A549 (cell line): ENCODE data around the gene TTYH2.

ENCODE experiments used
- CTCF ChIP-seq: fragments of >200 bp; sonication (Bioruptor Twin); formaldehyde crosslinking; IDR thresholded peaks from 3 replicates; pipeline ENCODE4 v1.5.1; 2016
- EP300 ChIP-seq, 2 experiments: fragments of >200 bp; sonication (Bioruptor Twin); formaldehyde crosslinking; IDR thresholded peaks; 2 replicates in 1 of 2; 3 replicates in 1 of 2; pipeline ENCODE4 v1.6.1; 2016 to 2017
- HDAC2 ChIP-seq: fragments of 200-600 bp; sonication (generic); IDR thresholded peaks from 2 replicates; pipeline ENCODE4 v1.6.1; 2016
- POLR2A ChIP-seq: IDR thresholded peaks from 2 replicates; pipeline ENCODE4 v1.6.1; 2012; ENCODE audit warnings: mild to moderate bottlenecking, low read length
- RFX5 ChIP-seq: fragments of 450-650 bp; IDR thresholded peaks from 2 replicates; pipeline ENCODE4 v1.7.1; 2014; ENCODE audit warnings: antibody characterized with exemption, mild to moderate bottlenecking, moderate library complexity
- RNF2 ChIP-seq: fragments of 200-600 bp; sonication (generic); IDR thresholded peaks from 2 replicates; pipeline ENCODE4 v1.6.1; 2016; ENCODE audit warnings: low read depth, mild to moderate bottlenecking, antibody characterized with exemption, moderate library complexity, borderline replicate concordance

- TF ChIP-seq RNF2, result no peak
- TF ChIP-seq CTCF, result no peak
- TF ChIP-seq HDAC2, result no peak
- no peak for TF ChIP-seq EP300 (IDR thresholded peaks at IDR 0.05)
- TF ChIP-seq RFX5, result no peak
- no peak for TF ChIP-seq POLR2A
Measured at GRCh38 chr17:74235911-74236371, 22.6 kb downstream of the TTYH2 start.
